Measurements from ENCODE around the gene WDR59.

DNA sequence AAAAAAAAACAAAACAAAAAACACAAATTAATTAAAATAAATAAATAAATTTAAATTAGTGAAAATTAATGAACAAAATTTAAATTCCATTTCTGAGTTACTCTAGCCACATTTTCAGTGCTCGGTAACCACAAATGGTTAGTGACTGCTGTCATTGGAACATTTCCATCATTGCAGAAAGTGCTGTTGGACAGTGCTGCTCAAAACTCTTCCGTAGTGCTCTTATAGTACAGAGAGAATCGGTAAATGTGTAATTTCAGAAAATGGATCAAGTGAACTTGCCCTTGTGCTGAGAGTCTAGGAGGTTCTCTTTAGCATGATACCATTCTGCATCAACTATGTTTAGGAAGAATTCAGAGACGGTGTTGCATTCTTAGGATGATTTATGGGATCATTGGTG lies 37.6 kb upstream of the WDR59 start:
- TF ChIP-seq POLR2A (IDR thresholded peaks at IDR 0.05), result no peak
- TF ChIP-seq, protein P1, sequence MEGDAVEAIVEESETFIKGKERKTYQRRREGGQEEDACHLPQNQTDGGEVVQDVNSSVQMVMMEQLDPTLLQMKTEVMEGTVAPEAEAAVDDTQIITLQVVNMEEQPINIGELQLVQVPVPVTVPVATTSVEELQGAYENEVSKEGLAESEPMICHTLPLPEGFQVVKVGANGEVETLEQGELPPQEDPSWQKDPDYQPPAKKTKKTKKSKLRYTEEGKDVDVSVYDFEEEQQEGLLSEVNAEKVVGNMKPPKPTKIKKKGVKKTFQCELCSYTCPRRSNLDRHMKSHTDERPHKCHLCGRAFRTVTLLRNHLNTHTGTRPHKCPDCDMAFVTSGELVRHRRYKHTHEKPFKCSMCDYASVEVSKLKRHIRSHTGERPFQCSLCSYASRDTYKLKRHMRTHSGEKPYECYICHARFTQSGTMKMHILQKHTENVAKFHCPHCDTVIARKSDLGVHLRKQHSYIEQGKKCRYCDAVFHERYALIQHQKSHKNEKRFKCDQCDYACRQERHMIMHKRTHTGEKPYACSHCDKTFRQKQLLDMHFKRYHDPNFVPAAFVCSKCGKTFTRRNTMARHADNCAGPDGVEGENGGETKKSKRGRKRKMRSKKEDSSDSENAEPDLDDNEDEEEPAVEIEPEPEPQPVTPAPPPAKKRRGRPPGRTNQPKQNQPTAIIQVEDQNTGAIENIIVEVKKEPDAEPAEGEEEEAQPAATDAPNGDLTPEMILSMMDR (IDR thresholded peaks at IDR 0.05), result no peak
